GM12878 (cell line): ENCODE results near the gene IPO11.

Experiments used
- CTCF ChIP-seq, 3 experiments: IDR thresholded peaks in 2 of 3; conservative IDR thresholded peaks in 1 of 3; 2 replicates each; pipeline ENCODE4 v1.5.1; 2011; ENCODE audit warnings: low read depth in 3 of 3, low read length in 3 of 3, mild to moderate bottlenecking in 3 of 3, control low read depth in 2 of 3, moderate library complexity in 2 of 3, inconsistent platforms in 1 of 3, mixed read lengths in 1 of 3; ENCODE audit not compliant: control insufficient read depth in 2 of 3, insufficient read depth in 1 of 3; ENCODE audit errors: extremely low read depth in 1 of 3
- EP300 ChIP-seq, 2 experiments: fragments of 150-350 bp in 1 of 2; IDR thresholded peaks; 2 replicates each; pipeline ENCODE4 v1.6.1; 2011 to 2012; ENCODE audit warnings: low read depth in 2 of 2, low read length in 2 of 2, borderline replicate concordance in 1 of 2, improper control_type of control experiment in 1 of 2, inconsistent platforms in 1 of 2; ENCODE audit not compliant: control insufficient read depth in 1 of 2
- EZH2 ChIP-seq: IDR thresholded peaks from 2 replicates; pipeline ENCODE4 v1.6.1; 2012; ENCODE audit warnings: low read depth, mild to moderate bottlenecking, control low read depth, inconsistent platforms, low read length, borderline replicate concordance; ENCODE audit not compliant: control insufficient read depth
- MXI1 ChIP-seq: fragments of 150-350 bp; IDR thresholded peaks from 2 replicates; pipeline ENCODE4 v1.6.1; 2011; ENCODE audit warnings: low read depth, mild to moderate bottlenecking, inconsistent platforms, low read length, improper control_type of control experiment
- NR2C1 ChIP-seq: fragments of 450-650 bp; IDR thresholded peaks from 2 replicates; pipeline ENCODE4 v1.6.1; 2017; ENCODE audit warnings: antibody characterized with exemption, mild to moderate bottlenecking, moderate library complexity
- PRDM15 ChIP-seq: fragments of 450-650 bp; formaldehyde crosslinking; IDR thresholded peaks from 2 replicates; pipeline ENCODE4 v1.4.0; 2020; ENCODE audit warnings: mild to moderate bottlenecking, moderate library complexity
- USF1 ChIP-seq: IDR thresholded peaks from 2 replicates; pipeline ENCODE4 v1.6.1; 2011; ENCODE audit warnings: borderline replicate concordance, low read depth, mild to moderate bottlenecking, moderate library complexity, mixed read lengths, low read length; ENCODE audit not compliant: insufficient read depth; ENCODE audit errors: extremely low read length

GRCh38 chr5:62585751-62586150 is 173.2 kb downstream of the IPO11 start:
- TF ChIP-seq USF1 (no peak), CTCF (IDR thresholded peaks at IDR 0.05 in 2 of 3, conservative IDR thresholded peaks at IDR 0.05 in 1 of 3; ENCODE audit: control insufficient read depth in 2 of 3, extremely low read depth in 1 of 3, insufficient read depth in 1 of 3, low read depth in 3 of 3, low read length in 3 of 3) (no peak), MXI1 (no peak), EP300 (IDR thresholded peaks at IDR 0.05; ENCODE audit: borderline replicate concordance in 1 of 2, control insufficient read depth in 1 of 2, low read depth in 2 of 2, low read length in 2 of 2) (no peak), EZH2 (no peak), NR2C1 (no peak), PRDM15 (CRISPR knock-in tag) (no peak)
